Lower leg skin (tissue), 3 donors: Measurements from ENCODE around the gene JPH2.

Experiments
- CTCF ChIP-seq, 3 donors: fragments of 450-650 bp; IDR thresholded peaks; one replicate each; pipeline ENCODE4 v1.5.1; 2016; ENCODE audit warnings: antibody characterized with exemption in 3 of 3, mild to moderate bottlenecking in 3 of 3, moderate library complexity in 2 of 3
- POLR2A ChIP-seq, 2 donors: fragments of 450-650 bp; IDR thresholded peaks; one replicate each; pipeline ENCODE4 v1.6.1; 2016 to 2017; ENCODE audit warnings: antibody characterized with exemption in 2 of 2, mild to moderate bottlenecking in 1 of 2, moderate library complexity in 1 of 2

GRCh38 chr20:44104798-44105517 is 82.0 kb downstream of the JPH2 start:
- TF ChIP-seq CTCF (IDR thresholded peaks at IDR 0.05), result no peak
- no peak for TF ChIP-seq POLR2A (IDR thresholded peaks at IDR 0.05)
